AG04449 (cell line): Measurements from ENCODE around the gene OR2AT4.
"Not testable (repeated sequence)": the region's sequence is repeated elsewhere in the genome, so short reads cannot be mapped to it uniquely, and the experiment has no call there.

ENCODE experiments used
- CTCF ChIA-PET: fragments of 350-600 bp; formaldehyde crosslinking; extraction: SDS; loops from one replicate; lab custom pipeline; 2021; ENCODE audit warnings: antibody characterized with exemption; lab: Yijun Ruan, JAX
- POLR2A ChIA-PET: fragments of 400-600, 350-600 bp; formaldehyde crosslinking; extraction: SDS; loops from one replicate; lab custom pipeline; 2020; ENCODE audit warnings: antibody characterized with exemption, inconsistent platforms; lab: Yijun Ruan, JAX
- DNase-seq: peaks from one replicate; pipeline ENCODE4 v3.0.0-alpha.2; 2010; ENCODE audit warnings: low read depth, low spot score
- H3K4me3 ChIP-seq: 2 replicates; pipeline ENCODE4 v1.5.1; 2011; ENCODE audit warnings: low read depth, mild to moderate bottlenecking, control low read depth, low read length
- TF ChIP-seq, protein P1 (sequence below): IDR thresholded peaks from one replicate; pipeline ENCODE4 v1.5.1; 2011; ENCODE audit warnings: mild to moderate bottlenecking, moderate library complexity, low read length, control low read depth, inconsistent platforms; ENCODE audit not compliant: insufficient read depth; ENCODE audit errors: missing control alignments

OR2AT4 gene

DNA sequence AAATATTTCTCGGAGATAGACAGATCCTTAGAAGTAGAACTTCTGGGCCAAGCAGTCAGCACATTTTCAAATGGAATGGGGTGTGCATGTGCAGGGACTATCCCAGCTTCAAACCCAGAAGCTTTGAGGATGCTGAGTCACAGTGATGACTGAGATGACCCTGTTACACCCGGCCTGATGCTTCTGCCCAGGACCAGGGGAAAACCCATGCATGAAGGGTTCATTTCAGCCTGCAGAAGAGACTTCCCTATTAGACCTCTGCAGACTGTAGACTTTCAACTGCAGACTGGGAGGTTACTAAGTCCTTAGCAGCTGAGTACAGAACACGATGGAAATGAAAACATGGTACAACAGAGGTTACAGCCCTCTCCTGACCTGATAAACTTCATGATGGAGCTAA, 3.6 kb upstream of the OR2AT4 start:
- DNase-seq = peak; percentile 21
- ChIA-PET POLR2A (no interaction called here), CTCF (no interaction called here)
- H3K4me3 ChIP-seq = no peak overlapping the region
- TF ChIP-seq, protein P1, sequence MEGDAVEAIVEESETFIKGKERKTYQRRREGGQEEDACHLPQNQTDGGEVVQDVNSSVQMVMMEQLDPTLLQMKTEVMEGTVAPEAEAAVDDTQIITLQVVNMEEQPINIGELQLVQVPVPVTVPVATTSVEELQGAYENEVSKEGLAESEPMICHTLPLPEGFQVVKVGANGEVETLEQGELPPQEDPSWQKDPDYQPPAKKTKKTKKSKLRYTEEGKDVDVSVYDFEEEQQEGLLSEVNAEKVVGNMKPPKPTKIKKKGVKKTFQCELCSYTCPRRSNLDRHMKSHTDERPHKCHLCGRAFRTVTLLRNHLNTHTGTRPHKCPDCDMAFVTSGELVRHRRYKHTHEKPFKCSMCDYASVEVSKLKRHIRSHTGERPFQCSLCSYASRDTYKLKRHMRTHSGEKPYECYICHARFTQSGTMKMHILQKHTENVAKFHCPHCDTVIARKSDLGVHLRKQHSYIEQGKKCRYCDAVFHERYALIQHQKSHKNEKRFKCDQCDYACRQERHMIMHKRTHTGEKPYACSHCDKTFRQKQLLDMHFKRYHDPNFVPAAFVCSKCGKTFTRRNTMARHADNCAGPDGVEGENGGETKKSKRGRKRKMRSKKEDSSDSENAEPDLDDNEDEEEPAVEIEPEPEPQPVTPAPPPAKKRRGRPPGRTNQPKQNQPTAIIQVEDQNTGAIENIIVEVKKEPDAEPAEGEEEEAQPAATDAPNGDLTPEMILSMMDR = no peak

GRCh38 chr11:75099635-75100034, 3.0 kb upstream of the OR2AT4 start:
- no peak overlapping the region for H3K4me3 ChIP-seq
- TF ChIP-seq, protein P1 = no peak
- POLR2A ChIA-PET = no interaction called here
- no peak for DNase-seq
- CTCF ChIA-PET = no interaction called here

GRCh38 chr11:75098835-75099439, 2.3 kb upstream of the OR2AT4 start:
- DNase-seq, H3K4me3 ChIP-seq, POLR2A ChIA-PET: not testable (repeated sequence)
- CTCF ChIA-PET = interaction anchor here (1.0 kb wide), 1 partner anchor 149 kb away, joined by 3 read pairs; no protein-coding TSS in a partner anchor

- POLR2A ChIA-PET, DNase-seq, H3K4me3 ChIP-seq: not testable (repeated sequence)
- CTCF ChIA-PET = interaction anchor here (1.0 to 1.7 kb wide), 2 partner anchors 43 to 150 kb away, joined by 3 to 8 read pairs; no protein-coding TSS in a partner anchor
Measured at GRCh38 chr11:75098181-75098580, 1.5 kb upstream of the OR2AT4 start.

DNA sequence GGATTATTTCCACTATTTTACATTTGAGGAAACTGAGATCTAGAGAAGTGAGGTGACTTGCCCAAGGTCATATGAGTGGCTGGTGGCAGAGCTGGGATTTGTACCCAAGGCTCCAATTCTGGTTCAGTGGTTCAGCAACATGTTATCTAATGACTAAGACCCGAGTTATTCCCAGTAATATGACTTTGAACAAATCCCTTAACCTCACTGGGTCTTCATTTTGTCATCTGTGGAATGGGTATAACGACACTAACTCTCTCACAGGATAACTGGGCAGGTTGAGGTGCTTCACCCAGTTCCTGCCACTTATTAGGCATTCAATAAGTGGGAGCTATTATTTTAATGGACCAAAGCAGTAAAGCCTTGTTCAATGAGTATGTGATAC, 489 bp upstream of the OR2AT4 start:
- ChIA-PET POLR2A (no interaction called here), CTCF (interaction anchor here (1.7 kb wide), 1 partner anchor 44 kb away, joined by 8 read pairs; no protein-coding TSS in a partner anchor)
- no peak overlapping the region for H3K4me3 ChIP-seq
- TF ChIP-seq, protein P1 = no peak
- no peak for DNase-seq

- POLR2A ChIA-PET, DNase-seq, H3K4me3 ChIP-seq: not testable (repeated sequence)
- CTCF ChIA-PET = interaction anchor here (0.6 kb wide), 1 partner anchor 46 kb away, joined by 3 read pairs; no protein-coding TSS in a partner anchor
Measured at GRCh38 chr11:75094382-75094781, 2.3 kb downstream of the OR2AT4 start.

DNA sequence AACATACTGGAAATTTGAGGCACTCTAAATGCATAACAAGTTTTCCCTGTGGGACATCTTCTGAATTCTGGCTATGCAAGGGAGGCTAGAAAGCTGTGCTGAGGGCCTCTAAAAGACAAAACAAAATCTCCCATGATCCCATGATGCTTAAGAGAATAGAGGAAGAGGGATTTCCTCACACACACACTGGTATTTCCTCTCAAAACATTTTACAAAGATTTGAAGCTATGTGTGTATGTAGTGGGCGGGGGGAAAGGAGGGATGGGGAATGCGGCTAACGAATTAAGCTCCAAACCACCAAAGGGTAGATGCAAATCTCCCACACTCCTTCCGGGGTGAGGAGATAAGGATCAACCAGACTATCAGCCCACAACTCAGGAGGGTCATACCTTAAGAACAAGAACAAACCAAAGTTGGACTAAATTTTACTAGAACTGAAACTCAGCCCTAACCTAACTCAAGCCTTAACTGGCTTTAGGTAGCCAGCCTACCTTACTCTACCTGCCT, 6.0 kb downstream of the OR2AT4 start:
- TF ChIP-seq, protein P1 = no peak
- no peak overlapping the region for H3K4me3 ChIP-seq
- no peak for DNase-seq
- ChIA-PET POLR2A (no interaction called here), CTCF (no interaction called here)
